Measurements from ENCODE around the gene CLEC16A.
"Not testable (repeated sequence)": the region's sequence is repeated elsewhere in the genome, so short reads cannot be mapped to it uniquely, and the experiment has no call there.

The CLEC16A gene

GRCh38 chr16:11097094-11097786 is 152.9 kb downstream of the CLEC16A start:
- no peak for DNase-seq

- DNase-seq: no peak
Observed at GRCh38 chr16:11097787-11098167, 153.4 kb downstream of the CLEC16A start.

- peak in 31 of 56 donors; percentile 2 to 72 (median 30) for DNase-seq
Observed at GRCh38 chr16:11098601-11099390, 154.4 kb downstream of the CLEC16A start.

GRCh38 chr16:11099672-11100205 is 155.4 kb downstream of the CLEC16A start:
- no peak for DNase-seq

GRCh38 chr16:11100239-11100750 is 155.9 kb downstream of the CLEC16A start:
- peak in 8 of 56 donors; percentile 3 to 32 (median 12) for DNase-seq

- DNase-seq: no peak
Observed at GRCh38 chr16:11101283-11101682, 156.9 kb downstream of the CLEC16A start.

GRCh38 chr16:11101695-11102522 is 157.5 kb downstream of the CLEC16A start:
- DNase-seq: no peak

GRCh38 chr16:11102523-11102898 is 158.1 kb downstream of the CLEC16A start:
- DNase-seq: no peak

GRCh38 chr16:11103301-11103700 is 158.9 kb downstream of the CLEC16A start:
- not testable (repeated sequence) for DNase-seq

GRCh38 chr16:11104168-11105037 is 160.0 kb downstream of the CLEC16A start:
- DNase-seq: no peak

GRCh38 chr16:11105038-11105903 is 160.9 kb downstream of the CLEC16A start:
- peak in 1 of 56 donors; percentile 5 for DNase-seq

GRCh38 chr16:11106726-11107125 is 162.4 kb downstream of the CLEC16A start:
- no peak for DNase-seq

- DNase-seq: no peak
Observed at GRCh38 chr16:11107780-11108465, 163.6 kb downstream of the CLEC16A start.

GRCh38 chr16:11108466-11108805 is 164.1 kb downstream of the CLEC16A start:
- no peak for DNase-seq

GRCh38 chr16:11109566-11109965 is 165.2 kb downstream of the CLEC16A start:
- DNase-seq: no peak

- DNase-seq: no peak
Observed at GRCh38 chr16:11111150-11111549, 166.8 kb downstream of the CLEC16A start.

GRCh38 chr16:11111856-11112634 is 167.7 kb downstream of the CLEC16A start:
- peak in 14 of 56 donors; percentile 1 to 39 (median 22) for DNase-seq

Measured in nucleus accumbens (tissue), 56 donors.